Measurements from ENCODE around the gene IMPDH1. TPM values are rescaled to one million over a fixed set of nuclear protein-coding genes. Genes with fewer than 3 reads are reported as not detected.
A peak's percentile ranks its signal among the peaks of the same experiment; 100 is the strongest.

IMPDH1 gene
- total RNA-seq, 1 experiment from 2014 or later = 57.1 TPM

DNA sequence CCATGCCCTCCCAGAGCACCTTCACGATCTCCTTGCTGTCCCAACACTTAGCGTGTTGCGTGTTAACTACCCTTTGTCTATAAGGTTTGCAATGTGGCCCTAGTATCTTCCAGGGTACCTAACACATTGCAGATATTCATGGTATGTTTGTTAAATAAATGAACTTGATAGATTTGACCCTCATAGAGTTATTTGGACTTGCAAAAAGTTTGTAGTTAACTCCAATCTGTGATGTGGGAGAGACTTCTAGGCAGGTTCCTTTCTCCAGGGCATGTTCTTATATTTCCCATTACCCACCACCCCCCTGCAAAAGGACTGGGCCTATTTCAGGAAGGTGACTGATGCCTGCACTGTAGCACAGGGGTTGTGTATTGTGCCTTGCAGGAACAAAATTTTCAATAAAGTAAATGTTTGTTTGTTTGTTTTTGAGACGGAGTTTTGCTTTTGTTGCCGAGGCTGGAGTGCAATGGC is 46.5 kb upstream of the IMPDH1 start:
- peaks cover 41% of the 10 kb centered on the region for H3K4me1 Mint-ChIP-seq (ENCODE audit: low read depth, unreplicated experiment)
- CTCF ChIA-PET = no interaction called here
- no peak for DNase-seq
- no TSS peak for BruUV-seq (replicated peaks)
- peaks cover 38% of the 10 kb centered on the region for H3K36me3 Mint-ChIP-seq (ENCODE audit: insufficient read depth, unreplicated experiment)
- H3K4me3 Mint-ChIP-seq (ENCODE audit: low read depth, unreplicated experiment) = peak overlapping the region; percentile 95
- no peaks in the 10 kb centered on the region for H3K9me3 Mint-ChIP-seq (ENCODE audit: low read depth, unreplicated experiment)
- H3K27ac Mint-ChIP-seq (ENCODE audit: unreplicated experiment) = peak overlapping the region; percentile 78
- intact Hi-C loops (cut with micrococcal nuclease; ENCODE audit: unreplicated experiment) = no loop called here
- peaks cover 14% of the 10 kb centered on the region for H3K27me3 Mint-ChIP-seq (ENCODE audit: unreplicated experiment)
- no peak for TF ChIP-seq CTCF (IDR thresholded peaks at IDR 0.05; ENCODE audit: unreplicated experiment)

- intact Hi-C loops (cut with micrococcal nuclease; ENCODE audit: unreplicated experiment) = loop anchor here (1.0 kb wide), 1 partner anchor 28 kb away; no protein-coding TSS in a partner anchor
- H3K4me1 Mint-ChIP-seq (ENCODE audit: low read depth, unreplicated experiment) = peaks cover 41% of the 10 kb centered on the region
- peak; percentile 90 for DNase-seq
- H3K27me3 Mint-ChIP-seq (ENCODE audit: unreplicated experiment) = peaks cover 14% of the 10 kb centered on the region
- H3K36me3 Mint-ChIP-seq (ENCODE audit: insufficient read depth, unreplicated experiment) = peaks cover 38% of the 10 kb centered on the region
- peak within 1 kb of the TSS; percentile 95 for H3K4me3 Mint-ChIP-seq (ENCODE audit: low read depth, unreplicated experiment)
- peak within 1 kb of the TSS; percentile 78 for H3K27ac Mint-ChIP-seq (ENCODE audit: unreplicated experiment)
- CTCF ChIA-PET = interaction anchor here (0.6 to 1.3 kb wide), 3 partner anchors 19 to 282 kb away, joined by 3 to 8 read pairs (median 3); no protein-coding TSS in a partner anchor
- no peak for TF ChIP-seq CTCF (IDR thresholded peaks at IDR 0.05; ENCODE audit: unreplicated experiment)
- TSS peak; percentile 80 for BruUV-seq (replicated peaks)
- H3K9me3 Mint-ChIP-seq (ENCODE audit: low read depth, unreplicated experiment) = no peaks in the 10 kb centered on the region
These were observed 45.9 kb upstream of the IMPDH1 start, which contains the start of gene HILPDA for GRCh38 chr7:128455543-128456254. Gene HILPDA (plus strand): TSS chr7:128455878. CDS start chr7:128457269, 1,391 bp downstream.

DNA sequence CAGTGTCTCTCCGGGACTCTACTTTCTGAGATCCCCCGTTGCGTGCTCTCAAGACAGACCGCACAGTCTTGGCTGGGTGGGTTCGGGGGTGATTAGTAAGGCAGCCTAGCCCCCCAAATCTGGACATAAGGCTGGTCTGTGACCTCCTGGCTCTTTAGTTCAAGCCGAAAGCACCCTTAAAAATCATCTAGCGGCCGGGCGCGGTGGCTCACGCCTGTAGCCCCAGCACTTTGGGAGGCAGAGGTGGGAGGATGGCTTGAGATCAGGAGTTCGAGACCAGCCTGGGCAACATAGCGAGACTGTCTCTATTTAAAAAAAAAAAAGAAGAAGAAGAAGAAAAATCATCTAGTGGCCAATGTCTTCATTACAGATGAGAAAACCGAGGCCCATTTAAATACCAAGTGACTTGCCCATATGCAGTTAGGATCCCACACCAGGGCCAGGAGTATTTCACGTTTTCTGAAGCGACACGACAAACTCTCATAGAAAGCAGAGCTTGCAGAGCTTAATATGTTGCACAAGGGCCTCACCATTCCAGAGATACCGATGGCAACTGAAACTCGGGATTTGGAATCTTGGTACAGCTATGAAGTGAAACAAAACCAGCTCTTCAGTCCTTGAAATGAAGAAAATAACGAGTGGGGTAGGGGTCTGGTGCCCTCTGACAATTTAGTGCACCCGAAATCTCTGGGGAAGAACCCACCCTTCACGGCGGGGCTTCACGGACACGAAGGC is 45.2 kb upstream of the IMPDH1 start:
- intact Hi-C loops (cut with micrococcal nuclease; ENCODE audit: unreplicated experiment) = loop anchor here (1.0 kb wide), 1 partner anchor 28 kb away; no protein-coding TSS in a partner anchor
- Mint-ChIP-seq H3K27ac (ENCODE audit: unreplicated experiment) (peak overlapping the region; percentile 78), H3K36me3 (ENCODE audit: insufficient read depth, unreplicated experiment) (peaks cover 38% of the 10 kb centered on the region), H3K27me3 (ENCODE audit: unreplicated experiment) (peaks cover 14% of the 10 kb centered on the region), H3K4me3 (ENCODE audit: low read depth, unreplicated experiment) (peak overlapping the region; percentile 95), H3K9me3 (ENCODE audit: low read depth, unreplicated experiment) (no peaks in the 10 kb centered on the region), H3K4me1 (ENCODE audit: low read depth, unreplicated experiment) (peaks cover 41% of the 10 kb centered on the region)
- TF ChIP-seq CTCF (IDR thresholded peaks at IDR 0.05; ENCODE audit: unreplicated experiment) = no peak
- no peak for DNase-seq
- BruUV-seq (replicated peaks) = no TSS peak
- CTCF ChIA-PET = interaction anchor here (0.6 to 1.3 kb wide), 3 partner anchors 20 to 283 kb away, joined by 3 to 8 read pairs (median 3); no protein-coding TSS in a partner anchor
